ENCODE data around the gene PPHLN1.

GRCh38 chr12:42486407-42486806 lies 160.4 kb downstream of the PPHLN1 start:
- TF ChIP-seq CTCF (IDR thresholded peaks at IDR 0.05) (no peak), EZH2 (IDR thresholded peaks at IDR 0.05; ENCODE audit: borderline replicate concordance, insufficient read depth, low read depth, low read length, poor library complexity, severe bottlenecking) (no peak)

Measured in B cell (primary cell).